ENCODE measurements around the gene KISS1R. TPM values are rescaled to one million over a fixed set of nuclear protein-coding genes. Genes with fewer than 3 reads are reported as not detected.

The KISS1R gene
- total RNA-seq, 1 experiment from 2014 or later = not detected

GRCh38 chr19:883661-884211 is 33.4 kb upstream of the KISS1R start:
- peak; percentile 40 for TF ChIP-seq CTCF (IDR thresholded peaks at IDR 0.05; ENCODE audit: unreplicated experiment)
- Mint-ChIP-seq H3K36me3 (ENCODE audit: insufficient read depth, unreplicated experiment) (peaks cover 63% of the 10 kb centered on the region), H3K27me3 (ENCODE audit: insufficient read depth, unreplicated experiment) (no peaks in the 10 kb centered on the region), H3K27ac (ENCODE audit: low read depth, unreplicated experiment) (no peak overlapping the region), H3K4me3 (ENCODE audit: unreplicated experiment) (no peak overlapping the region), H3K4me1 (ENCODE audit: insufficient read depth, unreplicated experiment) (peaks cover 14% of the 10 kb centered on the region), H3K9me3 (ENCODE audit: unreplicated experiment) (no peaks in the 10 kb centered on the region)
- DNase-seq (ENCODE audit: unreplicated experiment) = peak; percentile 79
- intact Hi-C loops (cut with micrococcal nuclease) = loop anchor here (1.0 kb wide), 1 partner anchor 34 kb away; the partner anchor contains the start of gene KISS1R
- ChIA-PET POLR2A (interaction anchor here (1.5 kb wide), 1 partner anchor 9 kb away, joined by 8 read pairs; the partner anchor contains the start of genes MED16 and RNU6-9), CTCF (no interaction called here)
- BruUV-seq (replicated peaks) = no TSS peak

DNA sequence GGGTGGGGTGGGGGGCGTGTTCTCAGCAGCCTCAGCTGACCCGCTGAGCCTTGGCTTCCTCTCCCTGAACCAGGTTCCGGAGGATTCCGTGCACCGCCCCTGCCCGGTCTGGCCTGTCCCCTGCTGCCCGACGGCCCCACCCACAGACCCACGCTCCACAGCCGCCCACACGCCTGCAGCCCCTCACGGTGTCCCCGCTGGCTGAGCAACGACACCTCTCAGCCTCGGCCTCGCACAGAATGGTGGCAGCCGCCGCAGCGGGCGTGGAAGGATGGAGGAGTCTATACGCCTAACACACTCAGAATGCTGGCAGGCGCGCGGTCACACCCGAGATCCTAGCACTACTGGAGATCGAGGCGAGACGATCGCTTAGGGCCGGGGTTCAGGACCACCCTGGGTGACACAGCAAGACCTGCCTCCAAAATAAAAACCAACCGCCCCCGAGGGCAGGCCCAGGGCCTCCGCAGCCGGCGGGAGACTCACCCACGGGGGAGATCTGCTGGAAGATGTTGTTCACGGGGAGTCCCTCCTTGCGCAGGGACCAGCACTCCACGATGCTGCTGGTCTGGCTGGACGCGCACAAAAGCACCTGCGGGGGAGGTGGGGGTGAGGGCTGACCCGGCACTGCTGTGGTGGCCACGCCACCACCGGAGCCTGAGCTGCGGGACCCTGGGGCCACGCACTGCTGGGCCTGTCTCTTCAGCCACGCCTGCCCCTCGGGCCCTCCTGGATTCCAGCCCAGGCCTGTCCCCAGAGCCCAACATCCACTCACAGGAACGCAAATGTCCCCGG is 32.5 kb upstream of the KISS1R start:
- Mint-ChIP-seq H3K27ac (ENCODE audit: low read depth, unreplicated experiment) (no peak overlapping the region), H3K4me3 (ENCODE audit: unreplicated experiment) (no peak overlapping the region), H3K9me3 (ENCODE audit: unreplicated experiment) (no peaks in the 10 kb centered on the region), H3K36me3 (ENCODE audit: insufficient read depth, unreplicated experiment) (peaks cover 54% of the 10 kb centered on the region), H3K4me1 (ENCODE audit: insufficient read depth, unreplicated experiment) (peaks cover 9% of the 10 kb centered on the region), H3K27me3 (ENCODE audit: insufficient read depth, unreplicated experiment) (no peaks in the 10 kb centered on the region)
- DNase-seq (ENCODE audit: unreplicated experiment) = no peak
- no peak for TF ChIP-seq CTCF (IDR thresholded peaks at IDR 0.05; ENCODE audit: unreplicated experiment)
- BruUV-seq (replicated peaks) = no TSS peak
- intact Hi-C loops (cut with micrococcal nuclease) = no loop called here
- CTCF ChIA-PET = interaction anchor here (0.5 kb wide), 1 partner anchor 75 kb away, joined by 3 read pairs; no protein-coding TSS in a partner anchor
- POLR2A ChIA-PET = no interaction called here

DNA sequence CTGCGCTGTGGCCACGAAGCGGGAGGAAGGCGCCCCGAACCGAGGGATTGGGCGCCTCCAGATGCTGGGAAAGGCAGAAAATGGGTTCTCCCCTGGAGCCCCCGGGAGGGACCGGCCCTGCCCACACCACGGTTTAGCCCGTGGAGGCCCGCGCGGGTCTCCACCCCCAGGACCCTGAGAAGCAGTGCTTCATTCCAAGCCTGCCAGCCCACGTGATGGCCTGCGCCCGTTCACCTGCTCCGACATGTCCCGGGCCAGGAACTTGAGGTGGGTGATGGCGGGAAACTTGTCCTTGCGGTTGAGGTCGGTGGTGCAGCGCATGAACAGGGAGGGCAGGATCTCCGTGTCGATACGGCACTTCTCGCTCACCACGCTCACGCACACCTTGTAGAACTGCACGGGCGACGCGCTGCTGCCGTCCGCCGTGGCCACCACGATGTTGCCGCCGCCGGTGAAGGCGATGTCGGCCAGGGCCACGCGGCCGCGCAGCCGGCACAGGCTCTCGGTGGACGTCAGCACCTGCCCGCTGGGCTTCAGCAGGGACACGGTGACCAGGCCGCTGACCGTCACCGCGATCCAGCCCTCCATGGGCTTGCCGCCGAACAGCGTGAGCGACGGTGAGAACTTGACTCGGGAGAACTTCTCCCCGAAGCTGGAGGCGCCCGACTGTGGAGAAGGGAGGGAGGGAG is 31.5 kb upstream of the KISS1R start:
- peaks cover 53% of the 10 kb centered on the region for H3K36me3 Mint-ChIP-seq (ENCODE audit: insufficient read depth, unreplicated experiment)
- H3K9me3 Mint-ChIP-seq (ENCODE audit: unreplicated experiment) = no peaks in the 10 kb centered on the region

More for the DNA sequence above, 31.5 kb upstream of the KISS1R start:
- Mint-ChIP-seq H3K4me3 (ENCODE audit: unreplicated experiment) (no peak overlapping the region), H3K27me3 (ENCODE audit: insufficient read depth, unreplicated experiment) (no peaks in the 10 kb centered on the region), H3K4me1 (ENCODE audit: insufficient read depth, unreplicated experiment) (peaks cover 9% of the 10 kb centered on the region), H3K27ac (ENCODE audit: low read depth, unreplicated experiment) (no peak overlapping the region)
- intact Hi-C loops (cut with micrococcal nuclease) = no loop called here
- ChIA-PET POLR2A (no interaction called here), CTCF (no interaction called here)
- no peak for TF ChIP-seq CTCF (IDR thresholded peaks at IDR 0.05; ENCODE audit: unreplicated experiment)
- DNase-seq (ENCODE audit: unreplicated experiment) = no peak
- BruUV-seq (replicated peaks) = no TSS peak
